Right lobe of liver (tissue), 4 donors: ENCODE data around the gene SCAP.

Experiments
- CTCF ChIP-seq, 4 donors: fragments of 200-600 bp in 3 of 4; fragments of 450-650 bp in 1 of 4; IDR thresholded peaks; one replicate each; pipeline versions ENCODE4 v1.5.1 to v1.8.0; 2016 to 2022; ENCODE audit warnings: antibody characterized with exemption in 4 of 4, mild to moderate bottlenecking in 2 of 4
- POLR2A ChIP-seq: fragments of 450-650 bp; IDR thresholded peaks from one replicate; pipeline ENCODE4 v1.6.1; 2017; ENCODE audit warnings: antibody characterized with exemption, mild to moderate bottlenecking
- donor health status: DM: no; HTN: no; CAD: no.
- donor health status: DM: no; HTN: no; CAD: no.
- donor health status: DM: no; HTN: yes; CAD: no.

- TF ChIP-seq CTCF (IDR thresholded peaks at IDR 0.05) (no peak), POLR2A (no peak)
Measured at GRCh38 chr3:47419083-47420043, 56.4 kb downstream of the SCAP start.
